ENCODE data around the gene NFIX. TPM values are rescaled to one million over a fixed set of nuclear protein-coding genes. Genes with fewer than 3 reads are reported as not detected.

The NFIX gene
- total RNA-seq, 1 donor from 2014 or later: 8.4 TPM

GRCh38 chr19:13130886-13131490 is 135.7 kb downstream of the NFIX start:
- H3K27ac ChIP-seq (ENCODE audit: low read depth, low read length): no peak overlapping the region
- peaks cover 95% of the 10 kb centered on the region for H4K20me1 ChIP-seq (ENCODE audit: insufficient read depth, low read length)
- Mint-ChIP-seq H3K9me3 (ENCODE audit: unreplicated experiment) (no peaks in the 10 kb centered on the region), H3K4me1 (ENCODE audit: low read depth, unreplicated experiment) (peaks cover 26% of the 10 kb centered on the region), H3K27ac (ENCODE audit: unreplicated experiment) (no peak overlapping the region), H3K36me3 (ENCODE audit: low read depth, unreplicated experiment) (peaks cover 13% of the 10 kb centered on the region), H3K4me3 (ENCODE audit: unreplicated experiment) (no peak overlapping the region), H3K27me3 (ENCODE audit: low read depth, unreplicated experiment) (no peaks in the 10 kb centered on the region)
- no peak for FAIRE-seq
- DNase-seq (ENCODE audit: low read depth): no peak
- TF ChIP-seq EZH2 (IDR thresholded peaks at IDR 0.05; ENCODE audit: insufficient read depth, low read length) (no peak), CTCF (IDR thresholded peaks at IDR 0.05; ENCODE audit: insufficient read depth, low read depth, low read length) (no peak)
- H3K4me3 ChIP-seq (ENCODE audit: insufficient read depth, low read depth, low read length): no peak overlapping the region
- peaks cover 4% of the 10 kb centered on the region for H3K36me3 ChIP-seq (ENCODE audit: insufficient read depth, low read length)
- H3K4me2 ChIP-seq (ENCODE audit: low read length): no peak overlapping the region
- H3K9me3 ChIP-seq (ENCODE audit: insufficient read depth, low read depth, low read length): no peaks in the 10 kb centered on the region
- no peaks in the 10 kb centered on the region for H3K27me3 ChIP-seq (ENCODE audit: insufficient read depth, low read length)
- peak overlapping the region; percentile 18 for H3K9ac ChIP-seq (ENCODE audit: low read length)
- H2AFZ ChIP-seq (ENCODE audit: low read depth, low read length): no peak overlapping the region
- peaks cover 15% of the 10 kb centered on the region for H3K4me1 ChIP-seq (ENCODE audit: insufficient read depth, low read length)
- peaks cover 100% of the 10 kb centered on the region for H3K79me2 ChIP-seq (ENCODE audit: insufficient read depth, low read length)

GRCh38 chr19:13132471-13133180 is 137.4 kb downstream of the NFIX start:
- no peak for TF ChIP-seq CTCF (IDR thresholded peaks at IDR 0.05; ENCODE audit: insufficient read depth, low read depth, low read length)
- no peak for TF ChIP-seq EZH2 (IDR thresholded peaks at IDR 0.05; ENCODE audit: insufficient read depth, low read length)

More at GRCh38 chr19:13132471-13133180, 137.4 kb downstream of the NFIX start:
- peak; percentile 43 for FAIRE-seq
- Histone ChIP-seq H3K9ac (ENCODE audit: low read length) (peak overlapping the region; percentile 3), H3K27ac (ENCODE audit: low read depth, low read length) (peak overlapping the region; percentile 56), H2AFZ (ENCODE audit: low read depth, low read length) (no peak overlapping the region), H3K36me3 (ENCODE audit: insufficient read depth, low read length) (peaks cover 4% of the 10 kb centered on the region), H3K9me3 (ENCODE audit: insufficient read depth, low read depth, low read length) (no peaks in the 10 kb centered on the region), H3K4me2 (ENCODE audit: low read length) (peak overlapping the region; percentile 52), H3K4me3 (ENCODE audit: insufficient read depth, low read depth, low read length) (no peak overlapping the region), H3K27me3 (ENCODE audit: insufficient read depth, low read length) (no peaks in the 10 kb centered on the region), H3K4me1 (ENCODE audit: insufficient read depth, low read length) (peaks cover 15% of the 10 kb centered on the region), H4K20me1 (ENCODE audit: insufficient read depth, low read length) (peaks cover 96% of the 10 kb centered on the region), H3K79me2 (ENCODE audit: insufficient read depth, low read length) (peaks cover 97% of the 10 kb centered on the region)
- Mint-ChIP-seq H3K4me1 (ENCODE audit: low read depth, unreplicated experiment) (peaks cover 25% of the 10 kb centered on the region), H3K27me3 (ENCODE audit: low read depth, unreplicated experiment) (no peaks in the 10 kb centered on the region), H3K4me3 (ENCODE audit: unreplicated experiment) (no peak overlapping the region), H3K9me3 (ENCODE audit: unreplicated experiment) (no peaks in the 10 kb centered on the region), H3K27ac (ENCODE audit: unreplicated experiment) (peak overlapping the region; percentile 54), H3K36me3 (ENCODE audit: low read depth, unreplicated experiment) (peaks cover 15% of the 10 kb centered on the region)
- peak; percentile 84 for DNase-seq (ENCODE audit: low read depth)

Data from astrocyte (in vitro differentiated cells and primary cell).